ENCODE measurements around the gene EGLN1. TPM values are rescaled to one million over a fixed set of nuclear protein-coding genes. Genes with fewer than 3 reads are reported as not detected.
"Not testable (repeated sequence)": the region's sequence is repeated elsewhere in the genome, so short reads cannot be mapped to it uniquely, and the experiment has no call there.

The EGLN1 gene
- polyA plus RNA-seq, 1 of the 3 experiments (the other 2 are of a cell fraction), result 10.7 TPM

GRCh38 chr1:231431665-231432415 is 9.8 kb upstream of the EGLN1 start:
- H3K36me3 ChIP-seq (replicated peaks in 1 of 2; ENCODE audit: control insufficient read depth in 1 of 2, insufficient read depth in 2 of 2, low read length in 1 of 2), result no peaks in the 10 kb centered on the region
- no peak overlapping the region for H2AFZ ChIP-seq (ENCODE audit: low read depth)
- H3K9ac ChIP-seq, result no peak overlapping the region
- no peaks in the 10 kb centered on the region for H3K9me3 ChIP-seq
- POLR2A ChIA-PET, result no interaction called here
- WGBS (ENCODE audit: low lambda C conversion rate), result 82% methylated on average over 6 of the region's 6 CpGs
- no peaks in the 10 kb centered on the region for H3K27me3 ChIP-seq (ENCODE audit: insufficient read depth)
- CTCF ChIA-PET, result no interaction called here
- TF ChIP-seq CTCF (IDR thresholded peaks at IDR 0.05), result no peak
- no peak for TF ChIP-seq IRF3 (IDR thresholded peaks at IDR 0.05; ENCODE audit: low read depth, low read length)
- no peak for TF ChIP-seq MEF2A (IDR thresholded peaks at IDR 0.05; ENCODE audit: borderline replicate concordance, low read depth)
- TF ChIP-seq NFIC (IDR thresholded peaks at IDR 0.05; ENCODE audit: borderline replicate concordance), result no peak
- TF ChIP-seq SIN3A (IDR thresholded peaks at IDR 0.05; ENCODE audit: borderline replicate concordance, low read depth, low read length), result no peak
- no peak for TF ChIP-seq PBX3 (IDR thresholded peaks at IDR 0.05)
- no peak for TF ChIP-seq USF2 (IDR thresholded peaks at IDR 0.05; ENCODE audit: borderline replicate concordance, low read depth, low read length)
- no peak for TF ChIP-seq NRF1 (IDR thresholded peaks at IDR 0.05; ENCODE audit: low read depth, low read length)
- no peaks in the 10 kb centered on the region for H3K9me2 ChIP-seq
- no peak for DNase-seq
- H3K79me2 ChIP-seq (ENCODE audit: insufficient read depth), result no peaks in the 10 kb centered on the region
- H4K20me1 ChIP-seq (ENCODE audit: insufficient read depth), result no peaks in the 10 kb centered on the region
- no peak overlapping the region for H3K27ac ChIP-seq (ENCODE audit: low read depth in 2 of 2, low read length in 1 of 2)
- no peaks in the 10 kb centered on the region for H3K4me1 ChIP-seq (ENCODE audit: control insufficient read depth in 1 of 2, insufficient read depth in 2 of 2, low read depth in 1 of 2, low read length in 1 of 2)
- no peak overlapping the region for H3K4me2 ChIP-seq
- no peak overlapping the region for H3K4me3 ChIP-seq (ENCODE audit: low read depth in 2 of 2, low read length in 1 of 2)
- H3F3A ChIP-seq (replicated peaks; ENCODE audit: insufficient read depth), result no peaks in the 10 kb centered on the region

- H3F3A ChIP-seq (replicated peaks; ENCODE audit: insufficient read depth); H3K4me1 ChIP-seq (ENCODE audit: control insufficient read depth in 1 of 2, insufficient read depth in 2 of 2, low read depth in 1 of 2, low read length in 1 of 2); H2AFZ ChIP-seq (ENCODE audit: low read depth); H4K20me1 ChIP-seq (ENCODE audit: insufficient read depth); CTCF ChIA-PET; H3K27ac ChIP-seq (ENCODE audit: low read depth in 2 of 2, low read length in 1 of 2); H3K79me2 ChIP-seq (ENCODE audit: insufficient read depth); POLR2A ChIA-PET; H3K9me3 ChIP-seq; H3K4me3 ChIP-seq (ENCODE audit: low read depth in 2 of 2, low read length in 1 of 2); H3K4me2 ChIP-seq; H3K36me3 ChIP-seq (replicated peaks in 1 of 2; ENCODE audit: control insufficient read depth in 1 of 2, insufficient read depth in 2 of 2, low read length in 1 of 2); H3K27me3 ChIP-seq (ENCODE audit: insufficient read depth); H3K9me2 ChIP-seq; DNase-seq; H3K9ac ChIP-seq: not testable (repeated sequence)
- 90% methylated on average over 12 of the region's 31 CpGs for WGBS (ENCODE audit: low lambda C conversion rate)
Observed at GRCh38 chr1:231430678-231431352, 8.7 kb upstream of the EGLN1 start.

Data from SK-N-SH (cell line).